H9 (cell line): ENCODE measurements around the gene WDR20. TPM values are rescaled to one million over a fixed set of nuclear protein-coding genes. Genes with fewer than 3 reads are reported as not detected.

Source experiments
- DNase-seq: peaks from one replicate; pipeline ENCODE4 v3.0.0-alpha.2; 2017
- H2AFZ ChIP-seq: one replicate; pipeline ENCODE4 v1.6.1; 2013; ENCODE audit warnings: mild to moderate bottlenecking, low read length, control low read depth, moderate library complexity
- H2AK5ac ChIP-seq: 2 replicates; pipeline ENCODE4 v1.6.1; 2013; ENCODE audit warnings: low read length, control low read depth, mixed read lengths; ENCODE audit not compliant: insufficient read length
- H2BK120ac ChIP-seq: one replicate; pipeline ENCODE4 v1.6.1; 2013; ENCODE audit warnings: low read depth, mild to moderate bottlenecking, low read length, control low read depth, inconsistent platforms; ENCODE audit not compliant: poor library complexity, severe bottlenecking
- H2BK12ac ChIP-seq: 2 replicates; pipeline ENCODE4 v1.6.1; 2013; ENCODE audit warnings: low read length, control low read depth, mixed read lengths, low read depth; ENCODE audit not compliant: insufficient read length
- H2BK15ac ChIP-seq: 2 replicates; pipeline ENCODE4 v1.6.1; 2013; ENCODE audit warnings: low read depth, low read length, control low read depth
- H2BK20ac ChIP-seq: one replicate; pipeline ENCODE4 v1.6.1; 2013; ENCODE audit warnings: low read depth, mild to moderate bottlenecking, low read length, control low read depth, inconsistent platforms; ENCODE audit not compliant: poor library complexity, severe bottlenecking
- H2BK5ac ChIP-seq: 2 replicates; pipeline ENCODE4 v1.6.1; 2013; ENCODE audit warnings: low read length, control low read depth, mixed read lengths; ENCODE audit not compliant: insufficient read length
- H3K14ac ChIP-seq: 2 replicates; pipeline ENCODE4 v1.6.1; 2013; ENCODE audit warnings: low read length, control low read depth; ENCODE audit not compliant: insufficient read depth
- H3K18ac ChIP-seq: 2 replicates; pipeline ENCODE4 v1.6.1; 2013; ENCODE audit warnings: low read depth, mild to moderate bottlenecking, mixed read lengths, low read length, control low read depth; ENCODE audit not compliant: insufficient read length
- H3K23ac ChIP-seq: 2 replicates; pipeline ENCODE4 v1.6.1; 2013; ENCODE audit warnings: low read length, control low read depth, mixed read lengths, low read depth; ENCODE audit not compliant: insufficient read length
- H3K23me2 ChIP-seq: 2 replicates; pipeline ENCODE4 v1.6.1; 2013; ENCODE audit warnings: low read depth, mild to moderate bottlenecking, mixed read lengths, low read length, control low read depth; ENCODE audit not compliant: insufficient read length, poor library complexity, severe bottlenecking
- H3K27ac ChIP-seq: 2 replicates; pipeline ENCODE4 v1.5.1; 2013; ENCODE audit warnings: low read length, control low read depth, mixed read lengths, low read depth; ENCODE audit not compliant: insufficient read length
- H3K27me3 ChIP-seq: 2 replicates; pipeline ENCODE4 v1.6.1; 2013; ENCODE audit warnings: low read length, control low read depth, inconsistent platforms; ENCODE audit not compliant: insufficient read depth
- H3K4ac ChIP-seq: 2 replicates; pipeline ENCODE4 v1.6.1; 2013; ENCODE audit warnings: low read depth, mild to moderate bottlenecking, control low read depth, inconsistent platforms, low read length, moderate library complexity
- H3K4me1 ChIP-seq: 2 replicates; pipeline ENCODE4 v1.6.1; 2013; ENCODE audit warnings: low read length, control low read depth, inconsistent platforms; ENCODE audit not compliant: insufficient read depth
- H3K4me2 ChIP-seq: 2 replicates; pipeline ENCODE4 v1.6.1; 2013; ENCODE audit warnings: low read length, control low read depth, mixed read lengths; ENCODE audit not compliant: insufficient read length, insufficient read depth
- H3K56ac ChIP-seq: 2 replicates; pipeline ENCODE4 v1.6.1; 2013; ENCODE audit warnings: low read depth, mild to moderate bottlenecking, mixed read lengths, low read length, control low read depth; ENCODE audit not compliant: insufficient read length
- H3K79me1 ChIP-seq: 2 replicates; pipeline ENCODE4 v1.6.1; 2013; ENCODE audit warnings: low read depth, mild to moderate bottlenecking, moderate library complexity, low read length, control low read depth, inconsistent platforms; ENCODE audit not compliant: insufficient read depth, poor library complexity, severe bottlenecking
- H3K79me2 ChIP-seq: 2 replicates; pipeline ENCODE4 v1.6.1; 2013; ENCODE audit warnings: low read length, control low read depth, inconsistent platforms; ENCODE audit not compliant: insufficient read depth
- H3K9ac ChIP-seq: 2 replicates; pipeline ENCODE4 v1.6.1; 2013; ENCODE audit warnings: low read length, control low read depth, mixed read lengths; ENCODE audit not compliant: insufficient read length; ENCODE audit errors: extremely low read depth
- H3K9me3 ChIP-seq: one replicate; pipeline ENCODE4 v1.6.1; 2013; ENCODE audit warnings: low read depth, low read length, inconsistent platforms; ENCODE audit not compliant: control insufficient read depth
- H3T11ph ChIP-seq: one replicate; pipeline ENCODE4 v1.6.1; 2013; ENCODE audit warnings: mild to moderate bottlenecking, low read length, control low read depth, inconsistent platforms
- H4K20me1 ChIP-seq: one replicate; pipeline ENCODE4 v1.6.1; 2013; ENCODE audit not compliant: control insufficient read depth, insufficient read length, insufficient read depth
- H4K5ac ChIP-seq: 2 replicates; pipeline ENCODE4 v1.6.1; 2013; ENCODE audit warnings: low read depth, mild to moderate bottlenecking, mixed read lengths, low read length, control low read depth; ENCODE audit not compliant: insufficient read length
- H4K8ac ChIP-seq: replicated peaks from 2 replicates; pipeline ENCODE4 v1.6.1; 2013; ENCODE audit warnings: low read length, control low read depth, mixed read lengths, low read depth; ENCODE audit not compliant: insufficient read length
- H4K91ac ChIP-seq: 2 replicates; pipeline ENCODE4 v1.6.1; 2013; ENCODE audit warnings: low read depth, mild to moderate bottlenecking, moderate library complexity, mixed read lengths, low read length, control low read depth; ENCODE audit not compliant: insufficient read length
- H3K27ac Mint-ChIP-seq, 3 experiments: 2 replicates in 2 of 3; 3 replicates in 1 of 3; pipeline ENCODE4 v1.8.0; 2020 to 2021; ENCODE audit warnings: mixed read lengths in 3 of 3, mild to moderate bottlenecking in 1 of 3, moderate library complexity in 1 of 3
- H3K27me3 Mint-ChIP-seq: 2 replicates; pipeline ENCODE4 v1.8.0; 2021; ENCODE audit warnings: low read depth, mild to moderate bottlenecking, moderate library complexity, mixed read lengths
- H3K36me3 Mint-ChIP-seq, 3 experiments: 2 replicates in 2 of 3; 3 replicates in 1 of 3; pipeline ENCODE4 v1.8.0; 2020 to 2021; ENCODE audit warnings: low read depth in 3 of 3, mixed read lengths in 3 of 3; ENCODE audit not compliant: insufficient read depth in 1 of 3
- H3K4me1 Mint-ChIP-seq, 2 experiments: 2 replicates each; pipeline ENCODE4 v1.8.0; 2020; ENCODE audit warnings: mixed read lengths in 2 of 2
- H3K4me3 Mint-ChIP-seq, 2 experiments: 2 replicates in 1 of 2; 3 replicates in 1 of 2; pipeline ENCODE4 v1.8.0; 2020 to 2021; ENCODE audit warnings: mild to moderate bottlenecking in 2 of 2, mixed read lengths in 2 of 2, moderate library complexity in 1 of 2
- H3K9me3 Mint-ChIP-seq, 2 experiments: 2 replicates in 1 of 2; 3 replicates in 1 of 2; pipeline ENCODE4 v1.8.0; 2020; ENCODE audit warnings: mild to moderate bottlenecking in 2 of 2, mixed read lengths in 2 of 2, moderate library complexity in 1 of 2
- WGBS: extraction: QIAGEN DNeasy Blood & Tissue Kit; methylation state at CpG from one replicate; pipeline ENCODE4 v1.1.7; 2013; ENCODE audit warnings: missing lambda C conversion rate, low lambda C conversion rate, mixed read lengths; ENCODE audit not compliant: insufficient read length; ENCODE audit errors: extremely low coverage; 5-methylcytosine and 5-hydroxymethylcytosine counted together
- total RNA-seq: library from RNA; stranded (reverse); gene quantifications from 2 replicates; pipeline ENCODE4 v1.2.1, GENCODE V29; 2021
- TF ChIP-seq, protein P1 (sequence below): fragments of 200-600 bp; sonication (generic); conservative IDR thresholded peaks from 3 replicates; pipeline ENCODE4 v1.8.0; 2021; ENCODE audit warnings: antibody characterized with exemption, mild to moderate bottlenecking

The WDR20 gene
- total RNA-seq, 1 experiment from 2014 or later = 31.6 TPM

DNA sequence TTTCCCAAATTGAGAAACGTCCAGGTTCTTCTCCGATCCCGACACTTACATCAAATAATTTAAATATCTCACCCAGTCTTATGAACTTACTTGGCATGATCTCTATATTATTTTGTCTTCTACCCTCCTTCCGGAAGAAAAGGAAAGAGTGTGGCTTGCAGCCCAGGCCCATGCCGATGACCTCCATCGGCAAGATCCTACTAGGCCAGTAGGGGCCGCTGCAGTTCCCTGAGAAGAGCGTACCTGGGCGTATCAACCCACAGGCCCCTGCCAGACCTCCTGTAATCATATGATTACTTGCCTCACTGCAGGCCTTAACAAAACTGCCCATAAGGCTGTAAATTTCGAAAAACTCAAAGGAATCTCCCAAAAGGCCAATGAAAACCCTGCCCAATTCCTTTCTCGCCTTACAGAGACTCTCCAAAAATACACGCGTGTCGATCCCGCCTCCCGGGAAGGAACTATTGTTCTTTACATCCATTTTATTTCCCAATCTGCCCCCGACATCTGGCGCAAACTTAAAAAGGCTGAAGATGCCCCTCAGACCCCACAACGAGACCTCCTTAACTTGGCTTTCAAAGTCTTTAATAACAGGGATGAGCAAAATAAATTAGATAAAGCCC, 95.7 kb downstream of the WDR20 start:
- Histone ChIP-seq H2BK15ac (no peak overlapping the region), H3K9me3 (no peaks in the 10 kb centered on the region), H3K4me2 (no peak overlapping the region), H3K14ac (no peak overlapping the region), H3K18ac (no peak overlapping the region), H3T11ph (no peak overlapping the region), H2BK5ac (no peak overlapping the region), H3K23ac (no peak overlapping the region), H3K27ac (no peak overlapping the region), H2AFZ (peak overlapping the region; percentile 80), H3K4me1 (no peaks in the 10 kb centered on the region), H2BK12ac (no peak overlapping the region), H2BK120ac (no peak overlapping the region), H4K8ac (no peak overlapping the region), H3K79me2 (no peaks in the 10 kb centered on the region), H3K56ac (no peak overlapping the region), H3K79me1 (no peaks in the 10 kb centered on the region), H3K23me2 (no peaks in the 10 kb centered on the region), H4K20me1 (no peaks in the 10 kb centered on the region), H3K4ac (no peak overlapping the region), H3K9ac (no peak overlapping the region), H2AK5ac (no peak overlapping the region), H3K27me3 (no peaks in the 10 kb centered on the region), H4K91ac (no peak overlapping the region), H4K5ac (no peak overlapping the region), H2BK20ac (no peak overlapping the region)
- Mint-ChIP-seq H3K4me1 (no peaks in the 10 kb centered on the region), H3K9me3 (no peaks in the 10 kb centered on the region; a peak in 4 of 5 replicates), H3K27me3 (no peaks in the 10 kb centered on the region; the same call in 1 of the 2 replicates), H3K27ac (no peak overlapping the region), H3K36me3 (peaks cover 0 to 5% (median 0%) of the 10 kb centered on the region in 3 experiments; a peak in 3 of 7 replicates), H3K4me3 (no peak overlapping the region)
- TF ChIP-seq, protein P1, sequence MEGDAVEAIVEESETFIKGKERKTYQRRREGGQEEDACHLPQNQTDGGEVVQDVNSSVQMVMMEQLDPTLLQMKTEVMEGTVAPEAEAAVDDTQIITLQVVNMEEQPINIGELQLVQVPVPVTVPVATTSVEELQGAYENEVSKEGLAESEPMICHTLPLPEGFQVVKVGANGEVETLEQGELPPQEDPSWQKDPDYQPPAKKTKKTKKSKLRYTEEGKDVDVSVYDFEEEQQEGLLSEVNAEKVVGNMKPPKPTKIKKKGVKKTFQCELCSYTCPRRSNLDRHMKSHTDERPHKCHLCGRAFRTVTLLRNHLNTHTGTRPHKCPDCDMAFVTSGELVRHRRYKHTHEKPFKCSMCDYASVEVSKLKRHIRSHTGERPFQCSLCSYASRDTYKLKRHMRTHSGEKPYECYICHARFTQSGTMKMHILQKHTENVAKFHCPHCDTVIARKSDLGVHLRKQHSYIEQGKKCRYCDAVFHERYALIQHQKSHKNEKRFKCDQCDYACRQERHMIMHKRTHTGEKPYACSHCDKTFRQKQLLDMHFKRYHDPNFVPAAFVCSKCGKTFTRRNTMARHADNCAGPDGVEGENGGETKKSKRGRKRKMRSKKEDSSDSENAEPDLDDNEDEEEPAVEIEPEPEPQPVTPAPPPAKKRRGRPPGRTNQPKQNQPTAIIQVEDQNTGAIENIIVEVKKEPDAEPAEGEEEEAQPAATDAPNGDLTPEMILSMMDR = peak; percentile 94
- DNase-seq = peak; percentile 85
- no CpG with 5 or more reads among the region's 19 CpGs for WGBS
